Mesenchymal stem cell (in vitro differentiated cells and primary cell): Measurements from ENCODE around the gene AOPEP.

Experiments used
- DNase-seq: peaks from one replicate; pipeline ENCODE4 v3.0.0-alpha.2; 2013
- H2AFZ ChIP-seq: one replicate; pipeline ENCODE4 v1.6.1; 2013; ENCODE audit warnings: low read depth, mild to moderate bottlenecking, control low read depth, inconsistent platforms, low read length, moderate library complexity
- H2AK5ac ChIP-seq: 2 replicates; pipeline ENCODE4 v1.6.1; 2013; ENCODE audit warnings: low read length, moderate library complexity, mild to moderate bottlenecking, inconsistent platforms; ENCODE audit not compliant: severe bottlenecking
- H2BK120ac ChIP-seq: one replicate; pipeline ENCODE4 v1.6.1; 2013; ENCODE audit warnings: low read depth, mild to moderate bottlenecking, inconsistent platforms, low read length, moderate library complexity
- H2BK12ac ChIP-seq, 2 experiments: one replicate each; pipeline ENCODE4 v1.6.1; 2013; ENCODE audit warnings: inconsistent platforms in 2 of 2, low read length in 2 of 2, mild to moderate bottlenecking in 2 of 2, moderate library complexity in 2 of 2, control low read depth in 1 of 2
- H2BK15ac ChIP-seq: one replicate; pipeline ENCODE4 v1.6.1; 2013; ENCODE audit warnings: mild to moderate bottlenecking, low read depth, inconsistent platforms; ENCODE audit not compliant: poor library complexity, severe bottlenecking
- H2BK5ac ChIP-seq: 2 replicates; pipeline ENCODE4 v1.6.1; 2013; ENCODE audit warnings: low read depth, mild to moderate bottlenecking, low read length, control low read depth, inconsistent platforms; ENCODE audit not compliant: poor library complexity, severe bottlenecking
- H3K14ac ChIP-seq, 2 experiments: one replicate each; pipeline ENCODE4 v1.6.1; 2013; ENCODE audit warnings: inconsistent platforms in 2 of 2, low read length in 2 of 2, control low read depth in 1 of 2, mild to moderate bottlenecking in 1 of 2, moderate library complexity in 1 of 2
- H3K18ac ChIP-seq, 2 experiments: one replicate each; pipeline ENCODE4 v1.6.1; 2013; ENCODE audit warnings: inconsistent platforms in 2 of 2, low read length in 2 of 2, control low read depth in 1 of 2, low read depth in 1 of 2, mild to moderate bottlenecking in 1 of 2
- H3K23ac ChIP-seq, 2 experiments: one replicate each; pipeline ENCODE4 v1.6.1; 2013; ENCODE audit warnings: inconsistent platforms in 2 of 2, low read length in 2 of 2, mild to moderate bottlenecking in 2 of 2, moderate library complexity in 2 of 2, control low read depth in 1 of 2
- H3K27ac ChIP-seq: 2 replicates; pipeline ENCODE4 v1.5.1; 2013; ENCODE audit warnings: mild to moderate bottlenecking, moderate library complexity, low read length, control low read depth, inconsistent platforms; ENCODE audit not compliant: poor library complexity, severe bottlenecking
- H3K27me3 ChIP-seq, 2 experiments: 2 replicates each; pipeline versions ENCODE4 v1.6.1 to v1.7.0; 2013; ENCODE audit warnings: low read length in 2 of 2, mild to moderate bottlenecking in 2 of 2, moderate library complexity in 2 of 2, control low read depth in 1 of 2, inconsistent platforms in 1 of 2; ENCODE audit not compliant: control insufficient read depth in 1 of 2, insufficient read depth in 1 of 2
- H3K36me3 ChIP-seq, 2 experiments: 2 replicates each; pipeline versions ENCODE4 v1.6.1 to v1.7.0; 2013; ENCODE audit warnings: low read length in 2 of 2, control low read depth in 1 of 2, inconsistent platforms in 1 of 2, low read depth in 1 of 2, mild to moderate bottlenecking in 1 of 2; ENCODE audit not compliant: insufficient read depth in 2 of 2, control insufficient read depth in 1 of 2
- H3K4ac ChIP-seq, 2 experiments: one replicate each; pipeline ENCODE4 v1.6.1; 2013; ENCODE audit warnings: inconsistent platforms in 2 of 2, low read length in 2 of 2, mild to moderate bottlenecking in 2 of 2, moderate library complexity in 2 of 2, control low read depth in 1 of 2, low read depth in 1 of 2
- H3K4me1 ChIP-seq: 2 replicates; pipeline ENCODE4 v1.6.1; 2013; ENCODE audit warnings: low read depth, low read length, control low read depth; ENCODE audit not compliant: control insufficient read depth, insufficient read depth
- H3K4me2 ChIP-seq: 2 replicates; pipeline ENCODE4 v1.6.1; 2013; ENCODE audit warnings: low read length, mild to moderate bottlenecking, inconsistent platforms; ENCODE audit not compliant: poor library complexity, severe bottlenecking
- H3K4me3 ChIP-seq, 2 experiments: 2 replicates each; pipeline versions ENCODE4 v1.5.1 to v1.7.0; 2013; ENCODE audit warnings: low read length in 2 of 2, mild to moderate bottlenecking in 2 of 2, control low read depth in 1 of 2, low read depth in 1 of 2; ENCODE audit not compliant: insufficient read depth in 1 of 2
- H3K79me1 ChIP-seq: replicated peaks from 2 replicates; pipeline ENCODE4 v1.6.1; 2013; ENCODE audit warnings: mild to moderate bottlenecking, control low read depth, low read length, inconsistent platforms; ENCODE audit not compliant: poor library complexity, severe bottlenecking
- H3K9ac ChIP-seq: 2 replicates; pipeline ENCODE4 v1.7.0; 2013; ENCODE audit warnings: mild to moderate bottlenecking, low read length, moderate library complexity
- H3K9me3 ChIP-seq: 2 replicates; pipeline ENCODE4 v1.7.0; 2013; ENCODE audit warnings: mild to moderate bottlenecking, low read length; ENCODE audit not compliant: control insufficient read depth
- H4K8ac ChIP-seq: one replicate; pipeline ENCODE4 v1.6.1; 2013; ENCODE audit warnings: inconsistent platforms, mild to moderate bottlenecking, low read length, moderate library complexity
- H4K91ac ChIP-seq: one replicate; pipeline ENCODE4 v1.6.1; 2013; ENCODE audit warnings: mild to moderate bottlenecking, low read length, inconsistent platforms
- WGBS: methylation state at CpG from one replicate; pipeline ENCODE4 v1.1.7; 2013; ENCODE audit warnings: mixed read lengths; 5-methylcytosine and 5-hydroxymethylcytosine counted together

AOPEP gene

DNA sequence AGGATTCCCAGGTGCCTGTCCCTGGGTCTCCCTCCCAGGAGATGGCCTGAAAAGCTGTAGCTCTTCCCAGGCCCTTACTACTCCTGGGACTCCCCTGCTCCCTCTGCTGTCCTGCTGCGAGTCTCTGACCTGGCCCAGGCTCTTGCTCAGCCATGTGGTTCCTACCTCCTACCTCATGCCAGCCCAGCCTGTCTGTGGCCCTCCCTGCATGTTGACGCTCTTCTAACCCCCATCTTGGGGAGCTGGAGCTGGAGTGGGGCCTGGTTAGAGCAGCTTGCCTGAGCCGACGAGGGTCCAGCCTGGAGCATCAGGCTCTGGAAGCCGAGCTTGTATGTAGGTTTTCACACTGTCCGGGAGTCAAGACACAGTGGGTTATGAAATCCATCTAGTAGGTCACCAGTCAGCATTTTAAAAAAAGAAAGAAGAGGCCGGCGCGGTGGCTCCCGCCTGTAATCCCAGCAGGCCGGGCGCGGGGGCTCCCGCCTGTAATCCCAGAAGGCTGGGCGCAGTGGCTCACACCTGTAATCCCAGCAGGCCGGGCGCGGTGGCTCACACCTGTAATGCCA lies 346.6 kb downstream of the AOPEP start:
- WGBS = 98% methylated on average over 9 of the region's 18 CpGs

DNA sequence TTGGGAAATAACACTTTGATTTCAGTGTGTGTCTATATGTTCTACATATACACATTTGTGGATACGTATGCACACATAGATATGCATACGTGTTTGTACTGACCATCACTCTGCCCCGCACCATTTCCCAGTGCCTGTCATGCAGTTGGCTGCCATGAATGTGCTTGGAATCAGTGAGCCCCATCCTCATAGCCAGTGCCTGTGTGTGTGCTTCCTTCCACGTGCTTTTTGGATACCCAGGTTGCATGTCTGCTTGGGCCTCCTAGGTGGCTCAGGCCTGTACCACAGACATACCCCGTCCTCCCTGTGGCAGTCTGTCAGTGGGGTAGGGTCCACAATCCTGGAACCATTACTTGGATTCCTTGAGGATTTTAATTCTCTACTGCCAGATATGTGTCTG lies 347.4 kb downstream of the AOPEP start:
- Histone ChIP-seq H2BK12ac (no peak overlapping the region), H3K27ac (no peak overlapping the region), H3K4me3 (no peak overlapping the region), H4K91ac (no peak overlapping the region), H2BK15ac (no peak overlapping the region), H3K4me2 (no peak overlapping the region), H3K4ac (no peak overlapping the region), H2AFZ (no peak overlapping the region), H2BK120ac (no peak overlapping the region), H3K79me1 (peaks cover 13% of the 10 kb centered on the region), H3K23ac (no peak overlapping the region), H3K4me1 (peaks cover 24% of the 10 kb centered on the region), H3K9ac (no peak overlapping the region), H3K14ac (no peak overlapping the region), H3K36me3 (peaks cover 48 to 68% of the 10 kb centered on the region in 2 experiments), H3K18ac (no peak overlapping the region), H2BK5ac (no peak overlapping the region), H3K27me3 (no peaks in the 10 kb centered on the region), H4K8ac (no peak overlapping the region), H3K9me3 (no peaks in the 10 kb centered on the region), H2AK5ac (no peak overlapping the region)
- 96% methylated on average over 4 of the region's 5 CpGs for WGBS
- DNase-seq = no peak

More for the DNA sequence above, 346.6 kb downstream of the AOPEP start:
- no peak overlapping the region for H4K91ac ChIP-seq
- no peak overlapping the region for H2BK5ac ChIP-seq
- no peak overlapping the region for H2AK5ac ChIP-seq
- peak; percentile 46 for DNase-seq
- no peak overlapping the region for H2AFZ ChIP-seq
- no peak overlapping the region for H3K27ac ChIP-seq
- H2BK12ac ChIP-seq = no peak overlapping the region
- no peak overlapping the region for H2BK120ac ChIP-seq
- H3K23ac ChIP-seq = no peak overlapping the region
- H3K4ac ChIP-seq = no peak overlapping the region
- H3K14ac ChIP-seq = no peak overlapping the region
- H3K27me3 ChIP-seq = no peaks in the 10 kb centered on the region
- H3K79me1 ChIP-seq = peaks cover 9% of the 10 kb centered on the region
- no peak overlapping the region for H3K18ac ChIP-seq
- no peak overlapping the region for H4K8ac ChIP-seq
- H3K9me3 ChIP-seq = no peaks in the 10 kb centered on the region
- no peak overlapping the region for H3K4me3 ChIP-seq
- H2BK15ac ChIP-seq = no peak overlapping the region
- H3K9ac ChIP-seq = no peak overlapping the region
- H3K4me1 ChIP-seq = peaks cover 20% of the 10 kb centered on the region
- peaks cover 41 to 62% of the 10 kb centered on the region in 2 experiments for H3K36me3 ChIP-seq
- no peak overlapping the region for H3K4me2 ChIP-seq

DNA sequence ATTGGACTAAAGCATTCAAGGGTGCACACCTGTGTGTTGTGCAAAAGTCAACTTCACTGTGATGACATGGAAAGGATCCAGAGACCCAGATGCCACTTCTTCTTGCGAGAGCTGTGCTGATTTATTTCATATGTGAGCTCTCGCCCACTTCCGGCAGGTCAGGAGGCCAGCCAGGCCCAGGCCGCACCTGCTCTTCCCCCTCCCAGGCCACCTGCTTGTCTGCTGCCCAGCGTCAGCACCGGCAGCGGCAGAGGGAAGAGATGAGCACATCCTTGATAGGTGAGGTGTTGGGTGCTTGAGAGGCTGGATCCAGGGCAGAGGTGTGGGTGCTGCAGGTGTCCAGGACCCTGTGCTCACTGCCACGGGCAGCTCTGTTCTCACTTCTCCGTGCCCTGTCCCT lies 348.1 kb downstream of the AOPEP start:
- Histone ChIP-seq H4K91ac (no peak overlapping the region), H3K9ac (no peak overlapping the region), H3K79me1 (peaks cover 13% of the 10 kb centered on the region), H3K18ac (no peak overlapping the region), H3K4me2 (no peak overlapping the region), H4K8ac (no peak overlapping the region), H2BK5ac (no peak overlapping the region), H3K14ac (no peak overlapping the region), H3K4me3 (no peak overlapping the region), H2BK15ac (no peak overlapping the region), H3K4me1 (peaks cover 26% of the 10 kb centered on the region), H3K36me3 (peaks cover 42 to 67% of the 10 kb centered on the region in 2 experiments), H2BK120ac (no peak overlapping the region), H3K27me3 (no peaks in the 10 kb centered on the region), H3K23ac (no peak overlapping the region), H2BK12ac (no peak overlapping the region), H3K9me3 (no peaks in the 10 kb centered on the region), H2AK5ac (no peak overlapping the region), H3K27ac (no peak overlapping the region), H3K4ac (no peak overlapping the region), H2AFZ (no peak overlapping the region)
- 96% methylated on average over 5 of the region's 9 CpGs for WGBS
- DNase-seq = no peak

DNA sequence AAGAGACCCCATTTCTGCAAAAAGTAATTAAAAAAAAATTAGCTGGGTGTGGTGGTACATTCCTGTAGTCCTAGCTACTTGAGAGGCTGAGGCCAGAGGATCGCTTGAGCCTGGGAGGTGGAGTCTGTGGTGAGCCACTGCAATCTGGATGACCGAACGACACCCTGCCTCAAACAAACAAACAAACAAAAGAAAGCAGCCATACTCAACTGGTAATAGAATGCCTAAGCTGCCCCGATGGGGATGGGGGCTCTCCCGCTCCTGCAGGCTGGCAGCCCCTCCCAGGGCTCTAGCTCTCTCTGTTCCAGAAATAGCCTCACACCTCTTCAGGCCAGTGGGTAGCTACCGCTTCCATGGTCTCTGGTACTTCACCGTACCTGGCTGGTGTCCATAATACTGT lies 349.2 kb downstream of the AOPEP start:
- H2BK120ac ChIP-seq = no peak overlapping the region
- no peak overlapping the region for H2BK12ac ChIP-seq

More for the DNA sequence above, 349.2 kb downstream of the AOPEP start:
- no peak overlapping the region for H3K9ac ChIP-seq
- H4K8ac ChIP-seq = no peak overlapping the region
- H2AK5ac ChIP-seq = no peak overlapping the region
- no peak overlapping the region for H2BK15ac ChIP-seq
- 94% methylated on average over 7 of the region's 7 CpGs for WGBS
- no peak overlapping the region for H2AFZ ChIP-seq
- H3K9me3 ChIP-seq = no peaks in the 10 kb centered on the region
- no peak overlapping the region for H3K27ac ChIP-seq
- peaks cover 15% of the 10 kb centered on the region for H3K79me1 ChIP-seq
- no peak overlapping the region for H3K18ac ChIP-seq
- H3K4me1 ChIP-seq = peaks cover 24% of the 10 kb centered on the region
- H4K91ac ChIP-seq = no peak overlapping the region
- no peak overlapping the region for H2BK5ac ChIP-seq
- peaks cover 39 to 68% of the 10 kb centered on the region in 2 experiments for H3K36me3 ChIP-seq
- H3K23ac ChIP-seq = no peak overlapping the region
- DNase-seq = no peak
- no peak overlapping the region for H3K4me2 ChIP-seq
- H3K4me3 ChIP-seq = no peak overlapping the region
- no peaks in the 10 kb centered on the region for H3K27me3 ChIP-seq
- no peak overlapping the region for H3K14ac ChIP-seq
- no peak overlapping the region for H3K4ac ChIP-seq
